C4-2B (cell line): ENCODE measurements around the gene SYNDIG1.
"Not testable (repeated sequence)": the region's sequence is repeated elsewhere in the genome, so short reads cannot be mapped to it uniquely, and the experiment has no call there.

Source experiments
- H3K27ac ChIP-seq: fragments of 450-650 bp; 2 replicates; pipeline ENCODE4 v1.5.1; 2017
- ZFX ChIP-seq: fragments of 450-650 bp; IDR thresholded peaks from 2 replicates; pipeline ENCODE4 v1.6.1; 2017
- TF ChIP-seq, protein P1 (sequence below): fragments of 450-650 bp; conservative IDR thresholded peaks from 2 replicates; pipeline ENCODE4 v1.5.1; 2017; ENCODE audit warnings: mild to moderate bottlenecking

SYNDIG1 gene

DNA sequence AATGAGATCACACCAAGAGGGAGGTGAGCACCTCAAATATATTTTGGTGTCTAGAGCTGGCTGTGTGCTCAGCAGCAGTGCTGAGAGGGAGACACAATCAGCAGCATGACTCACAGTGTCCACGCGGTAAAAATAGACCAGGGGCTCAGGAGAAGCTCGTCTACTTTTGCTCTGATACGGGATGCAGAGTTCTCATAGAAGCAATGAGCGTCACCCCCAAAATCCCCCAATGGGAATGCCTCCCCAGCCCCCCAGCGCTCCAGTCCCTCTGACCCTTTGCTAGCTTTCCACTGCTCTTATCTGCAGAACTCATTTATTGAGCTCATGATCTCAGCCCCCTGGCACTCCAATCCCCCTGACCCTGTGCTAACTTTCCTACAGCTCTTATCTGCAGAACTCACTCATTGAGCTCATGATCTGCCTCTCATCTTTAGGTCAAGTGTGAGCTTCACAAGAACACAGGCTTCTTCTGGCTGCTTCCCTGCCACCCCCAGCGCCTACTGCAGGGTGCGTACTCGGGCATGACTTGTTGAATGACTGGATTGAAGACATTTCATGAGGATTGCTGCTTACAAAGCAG lies 34.0 kb downstream of the SYNDIG1 start:
- TF ChIP-seq, protein P1, sequence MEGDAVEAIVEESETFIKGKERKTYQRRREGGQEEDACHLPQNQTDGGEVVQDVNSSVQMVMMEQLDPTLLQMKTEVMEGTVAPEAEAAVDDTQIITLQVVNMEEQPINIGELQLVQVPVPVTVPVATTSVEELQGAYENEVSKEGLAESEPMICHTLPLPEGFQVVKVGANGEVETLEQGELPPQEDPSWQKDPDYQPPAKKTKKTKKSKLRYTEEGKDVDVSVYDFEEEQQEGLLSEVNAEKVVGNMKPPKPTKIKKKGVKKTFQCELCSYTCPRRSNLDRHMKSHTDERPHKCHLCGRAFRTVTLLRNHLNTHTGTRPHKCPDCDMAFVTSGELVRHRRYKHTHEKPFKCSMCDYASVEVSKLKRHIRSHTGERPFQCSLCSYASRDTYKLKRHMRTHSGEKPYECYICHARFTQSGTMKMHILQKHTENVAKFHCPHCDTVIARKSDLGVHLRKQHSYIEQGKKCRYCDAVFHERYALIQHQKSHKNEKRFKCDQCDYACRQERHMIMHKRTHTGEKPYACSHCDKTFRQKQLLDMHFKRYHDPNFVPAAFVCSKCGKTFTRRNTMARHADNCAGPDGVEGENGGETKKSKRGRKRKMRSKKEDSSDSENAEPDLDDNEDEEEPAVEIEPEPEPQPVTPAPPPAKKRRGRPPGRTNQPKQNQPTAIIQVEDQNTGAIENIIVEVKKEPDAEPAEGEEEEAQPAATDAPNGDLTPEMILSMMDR = no peak
- no peak for TF ChIP-seq ZFX
- H3K27ac ChIP-seq = no peak overlapping the region

DNA sequence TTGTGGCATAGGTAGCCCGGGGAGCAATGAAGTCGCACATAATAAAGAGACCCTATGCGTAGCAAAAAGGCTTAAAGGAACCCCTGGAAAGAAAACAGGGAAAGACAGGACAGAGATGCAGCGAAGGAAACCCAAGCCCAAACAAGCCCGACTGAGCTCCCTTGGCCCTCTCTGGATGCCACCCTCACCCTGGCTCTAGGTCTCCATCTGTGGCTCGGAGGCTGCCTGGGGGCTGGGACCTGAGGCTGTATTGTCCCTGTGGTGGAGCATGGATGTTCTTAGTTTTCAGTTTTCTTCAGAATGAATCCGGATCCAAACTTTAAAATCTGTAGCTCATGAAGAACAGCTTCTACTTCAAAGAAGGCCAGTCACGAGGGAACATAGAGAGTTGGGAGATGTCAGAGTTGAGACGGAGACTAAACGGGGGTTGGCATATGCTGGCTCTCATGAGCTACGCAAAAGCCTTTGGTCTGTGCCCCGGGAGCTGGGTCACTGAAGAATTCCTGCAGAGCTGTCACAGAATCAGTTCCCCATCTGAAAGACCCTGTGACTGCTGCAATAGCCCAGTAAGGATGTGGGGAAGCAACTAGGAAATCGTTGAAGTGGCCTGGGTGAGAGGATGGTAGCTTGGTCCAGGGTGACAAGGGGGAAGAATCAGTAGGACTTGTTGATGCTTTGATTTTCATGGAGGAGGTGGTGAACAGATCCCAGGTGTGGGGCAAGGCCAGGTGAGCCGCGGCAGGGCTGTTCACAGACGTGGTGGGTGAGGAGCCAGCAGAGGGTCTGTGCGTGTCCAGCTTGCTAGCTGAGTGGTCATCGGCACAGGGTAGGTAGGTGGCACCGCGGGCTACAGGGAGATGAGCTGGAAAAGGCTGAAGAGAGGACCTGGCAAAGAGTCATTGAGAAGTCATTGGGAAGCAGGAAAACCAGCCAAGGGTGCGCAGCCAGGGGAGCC lies 35.2 kb downstream of the SYNDIG1 start:
- TF ChIP-seq, protein P1 = no peak
- no peak for TF ChIP-seq ZFX
- H3K27ac ChIP-seq = no peak overlapping the region

GRCh38 chr20:24506146-24506545 lies 36.7 kb downstream of the SYNDIG1 start:
- TF ChIP-seq, protein P1 = no peak
- TF ChIP-seq ZFX = no peak
- H3K27ac ChIP-seq = no peak overlapping the region

DNA sequence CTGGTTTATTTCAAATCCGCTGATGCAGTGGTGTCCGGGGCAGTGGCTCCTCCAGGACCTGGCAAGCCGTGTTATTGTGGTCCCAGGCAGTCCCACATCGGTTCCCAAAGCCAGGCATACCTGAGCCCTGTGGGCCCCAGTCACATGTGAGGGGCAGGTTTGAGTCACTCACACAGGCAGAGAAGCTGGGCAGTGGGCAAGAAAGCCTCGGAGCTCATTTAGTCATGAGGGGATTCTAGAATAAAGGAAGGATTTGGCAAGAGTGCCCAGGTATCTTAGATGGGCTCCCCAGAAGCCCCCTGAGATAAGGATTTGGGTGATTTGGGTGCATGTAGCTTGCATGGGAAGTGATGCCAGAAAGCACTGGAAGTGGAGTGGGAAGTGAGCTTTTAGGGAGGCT lies 37.3 kb downstream of the SYNDIG1 start:
- no peak for TF ChIP-seq ZFX
- TF ChIP-seq, protein P1 = no peak

DNA sequence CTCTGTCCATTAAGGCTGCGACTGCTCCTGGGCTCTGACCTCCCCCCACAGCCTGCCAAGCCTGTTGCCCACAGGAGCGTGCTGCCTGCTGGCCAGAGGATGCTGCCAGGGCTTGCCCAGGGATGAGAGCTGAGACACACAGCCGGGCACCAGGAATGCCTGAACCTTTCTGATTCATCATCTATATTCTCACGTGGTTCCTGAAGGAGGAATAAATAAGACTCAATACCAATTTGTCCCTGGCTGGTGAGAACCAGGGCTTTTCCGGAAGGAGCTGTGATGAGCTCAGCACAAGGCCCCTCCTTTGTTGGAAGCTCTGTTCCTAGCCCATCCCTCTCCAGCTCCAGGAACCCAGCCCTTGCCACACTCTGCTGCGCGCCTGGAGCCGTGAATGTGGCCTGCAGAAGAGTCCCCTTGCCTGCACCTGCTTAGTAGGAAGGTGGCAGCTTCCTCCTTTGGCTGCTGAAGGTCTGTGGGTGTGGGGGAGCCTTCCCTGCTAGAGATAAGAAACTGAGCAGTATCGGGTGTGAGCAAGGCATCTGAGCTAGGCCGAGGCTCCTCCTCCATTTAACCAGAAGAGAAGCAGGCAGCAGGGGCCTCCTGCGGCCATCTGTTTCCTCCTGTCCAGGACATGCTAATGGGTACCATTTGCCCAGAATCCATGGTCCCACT lies 37.9 kb downstream of the SYNDIG1 start:
- TF ChIP-seq ZFX = no peak
- TF ChIP-seq, protein P1 = no peak
- H3K27ac ChIP-seq = no peak overlapping the region

More for the DNA sequence above, 37.3 kb downstream of the SYNDIG1 start:
- H3K27ac ChIP-seq = no peak overlapping the region

GRCh38 chr20:24512441-24512840 lies 43.0 kb downstream of the SYNDIG1 start:
- H3K27ac ChIP-seq = not testable (repeated sequence)

GRCh38 chr20:24518515-24518914 lies 49.1 kb downstream of the SYNDIG1 start:
- H3K27ac ChIP-seq = no peak overlapping the region
- TF ChIP-seq ZFX = no peak
- TF ChIP-seq, protein P1 = no peak
